GM21717 (cell line): Measurements from ENCODE around the gene PPARGC1A.

ENCODE experiments used
- ATAC-seq: cut with Tn5 transposase; IDR thresholded peaks from one replicate; pipeline ENCODE4 v1.9.1; 2021; ENCODE audit warnings: mild to moderate bottlenecking, moderate library complexity; ENCODE audit not compliant: unreplicated experiment

Gene PPARGC1A, protein sequence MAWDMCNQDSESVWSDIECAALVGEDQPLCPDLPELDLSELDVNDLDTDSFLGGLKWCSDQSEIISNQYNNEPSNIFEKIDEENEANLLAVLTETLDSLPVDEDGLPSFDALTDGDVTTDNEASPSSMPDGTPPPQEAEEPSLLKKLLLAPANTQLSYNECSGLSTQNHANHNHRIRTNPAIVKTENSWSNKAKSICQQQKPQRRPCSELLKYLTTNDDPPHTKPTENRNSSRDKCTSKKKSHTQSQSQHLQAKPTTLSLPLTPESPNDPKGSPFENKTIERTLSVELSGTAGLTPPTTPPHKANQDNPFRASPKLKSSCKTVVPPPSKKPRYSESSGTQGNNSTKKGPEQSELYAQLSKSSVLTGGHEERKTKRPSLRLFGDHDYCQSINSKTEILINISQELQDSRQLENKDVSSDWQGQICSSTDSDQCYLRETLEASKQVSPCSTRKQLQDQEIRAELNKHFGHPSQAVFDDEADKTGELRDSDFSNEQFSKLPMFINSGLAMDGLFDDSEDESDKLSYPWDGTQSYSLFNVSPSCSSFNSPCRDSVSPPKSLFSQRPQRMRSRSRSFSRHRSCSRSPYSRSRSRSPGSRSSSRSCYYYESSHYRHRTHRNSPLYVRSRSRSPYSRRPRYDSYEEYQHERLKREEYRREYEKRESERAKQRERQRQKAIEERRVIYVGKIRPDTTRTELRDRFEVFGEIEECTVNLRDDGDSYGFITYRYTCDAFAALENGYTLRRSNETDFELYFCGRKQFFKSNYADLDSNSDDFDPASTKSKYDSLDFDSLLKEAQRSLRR

DNA sequence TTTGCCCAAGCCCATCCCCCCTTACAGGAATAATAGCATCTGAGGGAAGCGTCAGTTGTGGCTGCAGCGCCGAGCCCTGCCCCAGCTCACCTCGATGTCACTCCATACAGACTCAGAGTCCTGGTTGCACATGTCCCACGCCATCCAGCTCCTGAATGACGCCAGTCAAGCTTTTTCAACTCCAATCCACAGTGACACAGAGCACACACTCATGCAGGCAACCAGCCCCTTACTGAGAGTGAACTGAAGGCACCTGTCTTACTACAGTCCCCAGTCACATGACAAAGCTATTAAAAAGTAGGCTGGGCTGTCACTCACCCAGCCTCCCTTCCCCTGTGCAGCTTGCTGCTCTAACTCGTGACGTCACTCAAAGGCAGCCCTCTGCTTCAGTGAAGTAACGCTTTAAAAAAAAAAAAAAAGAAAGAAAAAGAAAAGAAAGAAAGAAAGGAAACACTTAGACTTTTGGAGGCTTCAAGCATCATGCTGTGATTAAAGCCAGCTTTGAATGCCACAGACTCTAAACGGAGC lies at the start of gene PPARGC1A:
PPARGC1A (minus strand) TSS at position 234 of the 528 bp plus-strand sequence; CDS start at position 144, 90 bp downstream.
- peak; percentile 58 for ATAC-seq

DNA sequence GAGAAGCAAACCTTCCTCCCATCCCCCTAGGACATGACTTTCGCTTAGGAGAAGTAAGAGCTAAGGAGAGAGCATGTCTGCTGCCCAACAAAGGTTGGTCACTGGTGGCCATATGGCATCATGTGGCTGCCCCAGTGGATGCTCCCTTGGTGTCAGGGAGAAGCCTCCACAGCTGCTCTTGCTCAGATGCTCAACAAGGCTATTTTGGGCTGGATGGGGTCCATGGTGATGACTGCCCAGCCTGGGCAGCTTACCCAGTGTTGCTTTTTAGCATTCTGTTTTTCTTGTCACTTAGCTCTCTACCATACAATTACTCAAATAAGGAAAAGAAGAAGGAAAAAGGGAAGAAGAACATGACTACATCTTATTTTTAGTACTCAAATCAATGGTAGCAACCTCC lies 48.9 kb upstream of the PPARGC1A start:
- ATAC-seq: no peak

DNA sequence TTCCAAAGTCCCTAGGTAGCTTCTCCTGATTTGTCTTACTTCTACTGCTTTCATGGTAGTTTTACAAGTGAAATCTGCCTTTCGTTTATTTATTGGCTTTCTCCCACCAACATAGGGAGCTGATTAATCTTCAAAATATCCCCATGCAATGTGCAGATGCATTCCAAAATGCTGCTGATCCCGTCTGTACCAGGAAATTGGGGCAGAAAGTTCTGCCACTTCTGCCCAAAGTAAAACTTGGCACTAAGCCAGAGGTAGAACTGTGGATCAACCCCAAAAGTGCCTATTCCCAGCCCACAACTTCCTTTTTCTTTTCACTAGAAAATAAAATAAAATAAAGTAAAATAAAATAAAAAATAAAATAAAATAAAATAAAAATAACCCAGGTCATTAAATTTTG lies 47.3 kb upstream of the PPARGC1A start:
- no peak for ATAC-seq

DNA sequence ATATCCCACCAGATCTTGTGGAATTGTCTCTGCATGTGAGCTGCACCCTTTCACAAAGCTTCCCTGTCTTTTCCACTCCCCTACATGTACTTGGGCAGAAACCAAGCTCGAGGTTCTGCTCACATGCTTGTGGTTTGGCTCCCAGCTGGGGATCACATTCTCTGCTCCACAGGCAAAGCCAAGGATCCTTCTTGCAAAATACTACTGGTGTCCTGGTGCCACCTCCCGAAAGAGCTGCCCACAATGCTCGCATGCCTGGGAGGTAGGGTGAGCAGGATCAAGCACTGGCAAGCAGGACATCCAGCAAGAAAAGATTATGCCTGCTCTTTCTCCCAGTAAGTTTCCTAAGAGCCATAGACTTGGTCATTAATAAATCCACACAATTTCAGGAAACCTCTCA lies 45.1 kb upstream of the PPARGC1A start:
- ATAC-seq: no peak

DNA sequence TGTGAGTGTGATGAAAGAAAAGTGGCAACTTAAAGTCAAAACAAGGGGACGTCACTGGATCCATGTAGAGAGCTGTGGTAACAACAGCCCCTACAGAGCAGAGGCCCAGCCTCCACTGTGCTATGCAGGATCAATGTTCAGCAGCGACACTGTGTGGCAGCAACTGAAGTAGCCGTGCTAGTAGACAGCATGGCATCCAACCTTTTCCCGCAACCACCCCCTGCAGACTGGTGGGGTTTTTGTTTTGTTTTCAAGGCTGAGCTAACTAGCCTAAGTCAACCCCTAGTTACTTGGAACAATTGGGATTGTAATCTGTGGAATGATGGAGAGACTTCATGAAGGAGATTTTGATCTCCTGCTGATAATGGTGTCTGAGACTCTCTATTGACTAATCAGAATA lies 44.4 kb upstream of the PPARGC1A start:
- ATAC-seq: no peak

DNA sequence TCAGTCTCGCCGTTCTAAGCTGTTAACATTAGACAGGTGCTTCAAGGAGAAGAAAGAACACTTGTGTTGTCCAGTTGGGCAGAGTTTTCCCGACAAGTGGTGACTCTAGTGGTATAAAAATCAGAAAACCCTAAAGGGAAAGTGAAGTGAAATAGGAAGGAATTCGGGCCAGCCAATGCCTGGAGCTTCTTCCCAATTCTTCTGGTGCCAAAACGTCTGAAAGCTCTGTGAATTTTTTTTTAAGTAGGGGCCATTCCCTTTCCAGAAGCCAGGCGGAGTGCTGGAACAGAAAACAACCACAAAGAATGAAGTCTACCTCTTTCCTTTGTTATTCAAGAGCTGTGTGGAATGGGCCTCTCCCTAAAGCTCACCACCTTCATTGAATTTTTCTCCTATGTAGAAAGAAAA lies 43.1 kb upstream of the PPARGC1A start:
- no peak for ATAC-seq

DNA sequence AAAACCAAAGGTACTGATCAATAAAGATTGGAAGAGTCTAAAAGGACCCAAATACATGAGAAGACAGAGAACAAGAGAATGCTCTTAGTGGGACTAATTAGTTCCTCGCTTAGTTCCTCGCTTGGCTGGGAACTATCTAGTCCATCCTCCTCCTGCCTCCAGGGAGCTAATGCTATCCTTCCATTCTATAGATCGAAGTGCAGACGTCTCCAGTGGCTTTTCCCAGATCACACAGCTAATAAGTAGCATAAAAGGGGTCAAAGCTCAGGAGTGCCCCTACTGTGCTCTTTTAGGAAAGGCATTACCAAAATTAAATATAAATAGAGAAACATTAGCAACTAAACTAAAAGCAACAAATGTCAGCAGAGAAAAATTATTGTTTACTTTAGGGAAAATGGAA lies 42.3 kb upstream of the PPARGC1A start:
- no peak for ATAC-seq

DNA sequence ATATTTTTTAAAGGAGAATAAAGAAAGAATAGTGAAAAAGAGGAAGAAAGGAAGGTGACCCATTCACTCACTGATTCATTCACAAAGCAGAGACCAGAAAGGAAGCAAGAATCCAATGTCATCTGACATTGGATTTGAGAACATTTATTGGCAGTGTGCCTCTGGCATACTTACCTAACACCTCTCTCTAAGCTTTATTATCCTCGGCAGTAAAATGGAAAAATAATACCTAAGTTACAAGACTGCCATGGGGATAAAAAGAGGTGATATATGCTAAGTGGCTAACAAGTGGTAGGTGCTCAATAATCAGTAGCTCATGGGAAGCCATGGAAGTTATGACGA lies 41.6 kb upstream of the PPARGC1A start:
- ATAC-seq: no peak

DNA sequence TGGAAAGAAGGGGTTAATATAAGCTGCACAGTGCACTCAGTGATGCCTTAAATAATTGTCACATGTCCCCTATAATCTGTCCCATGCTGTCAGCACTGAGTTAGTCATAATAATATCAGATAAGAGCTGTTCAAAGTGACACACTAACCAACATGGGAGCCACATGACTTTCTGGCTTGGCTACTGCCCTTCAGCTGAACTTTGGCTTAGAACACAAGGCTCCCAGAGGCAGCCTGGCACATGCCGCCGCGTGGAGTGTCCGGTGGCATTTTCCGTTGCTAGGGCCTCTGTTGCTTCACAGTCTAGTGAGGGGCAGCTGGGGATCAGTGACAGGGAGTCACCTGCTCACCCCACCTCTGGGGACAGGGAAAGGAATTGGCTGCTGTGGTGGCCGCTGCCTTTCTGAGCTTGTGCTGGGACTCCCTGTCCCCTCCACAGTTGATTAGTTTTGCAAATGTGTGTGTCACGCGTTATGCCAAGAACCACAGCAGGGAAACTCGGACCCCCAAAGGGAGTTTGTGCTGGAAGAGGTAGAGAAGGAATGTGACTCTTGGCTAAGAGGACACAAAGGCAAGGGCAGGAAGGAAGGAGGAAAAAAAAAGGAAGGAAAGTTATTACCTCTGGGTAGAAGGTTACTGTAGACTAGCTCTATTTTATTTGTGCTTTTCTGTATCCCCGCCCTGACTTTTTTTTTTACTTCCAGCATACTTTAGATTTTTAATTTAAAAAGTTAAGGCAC lies 41.1 kb upstream of the PPARGC1A start:
- no peak for ATAC-seq

DNA sequence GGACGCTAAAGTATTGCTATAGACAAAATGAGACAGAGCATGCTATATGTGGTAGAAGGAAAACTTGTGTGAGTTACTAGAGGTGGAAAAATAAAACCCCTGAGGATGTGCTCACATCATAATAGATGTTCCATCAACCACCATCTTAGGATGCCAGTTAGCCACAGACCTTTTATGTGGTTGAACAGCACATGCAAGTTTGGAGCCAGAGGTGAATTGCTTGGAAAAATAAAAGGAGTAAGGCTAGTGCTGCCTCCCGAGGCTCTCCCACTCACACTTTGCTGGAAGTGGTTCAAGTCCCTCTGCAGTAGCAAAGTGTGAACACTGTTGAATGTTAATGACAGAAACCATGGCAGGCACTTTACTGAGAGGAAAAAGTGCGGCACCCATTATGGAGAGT lies 39.4 kb upstream of the PPARGC1A start:
- no peak for ATAC-seq

DNA sequence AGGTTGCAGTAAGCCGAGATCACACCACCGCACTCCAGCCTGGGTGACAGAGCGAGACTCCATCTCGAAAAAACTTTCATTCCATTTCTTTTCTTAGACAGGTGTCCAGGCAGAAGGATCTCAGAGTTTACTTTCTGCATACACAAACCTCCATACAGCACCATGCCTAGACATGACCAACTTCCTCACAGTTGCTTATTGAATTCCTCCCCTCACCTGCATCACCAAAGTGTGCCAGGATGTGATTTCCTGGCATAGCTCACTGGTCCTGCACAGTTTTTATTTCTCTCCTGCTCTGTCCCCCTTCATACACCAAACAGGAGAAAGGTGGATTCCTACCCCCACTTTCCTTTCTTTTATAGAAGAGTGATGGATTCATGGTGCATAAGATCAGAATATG lies 34.7 kb upstream of the PPARGC1A start:
- ATAC-seq: no peak

DNA sequence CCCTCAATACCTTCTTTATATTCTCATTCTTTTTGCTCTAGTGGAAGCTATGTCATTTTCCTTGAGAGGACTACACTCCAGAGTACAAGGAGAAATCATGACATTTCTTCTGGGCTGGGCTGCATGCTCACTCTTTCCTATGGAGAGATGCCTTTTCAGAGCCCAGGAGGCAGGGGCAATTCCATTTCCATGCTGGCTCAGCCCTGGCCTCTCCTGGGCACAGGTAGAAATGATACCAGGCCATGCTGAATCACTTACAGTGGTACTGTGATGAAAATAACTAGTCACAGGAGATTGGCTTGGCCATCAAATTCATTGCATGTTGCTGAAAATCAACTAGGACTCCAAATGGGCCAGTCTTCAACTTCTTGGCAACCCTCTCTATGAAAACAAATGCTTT lies 34.0 kb upstream of the PPARGC1A start:
- ATAC-seq: no peak

DNA sequence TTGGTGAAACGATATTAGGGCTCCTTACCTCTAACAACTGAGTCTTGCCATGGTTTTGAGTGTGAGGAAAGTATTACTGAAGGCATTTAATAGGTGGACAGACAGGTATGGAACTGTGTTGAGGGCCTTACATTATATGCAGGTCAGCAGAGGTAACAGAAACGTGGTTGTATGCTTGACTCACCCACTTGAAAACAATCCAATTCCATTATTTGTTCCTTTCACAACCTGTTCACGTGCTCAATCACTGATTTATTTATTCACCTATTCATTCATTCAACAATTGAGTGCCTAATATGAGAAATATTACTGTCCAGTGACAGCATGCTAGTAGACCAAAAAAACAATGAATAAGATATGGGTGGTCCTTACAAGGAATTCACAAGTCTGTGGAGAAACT lies 33.3 kb upstream of the PPARGC1A start:
- ATAC-seq: no peak

DNA sequence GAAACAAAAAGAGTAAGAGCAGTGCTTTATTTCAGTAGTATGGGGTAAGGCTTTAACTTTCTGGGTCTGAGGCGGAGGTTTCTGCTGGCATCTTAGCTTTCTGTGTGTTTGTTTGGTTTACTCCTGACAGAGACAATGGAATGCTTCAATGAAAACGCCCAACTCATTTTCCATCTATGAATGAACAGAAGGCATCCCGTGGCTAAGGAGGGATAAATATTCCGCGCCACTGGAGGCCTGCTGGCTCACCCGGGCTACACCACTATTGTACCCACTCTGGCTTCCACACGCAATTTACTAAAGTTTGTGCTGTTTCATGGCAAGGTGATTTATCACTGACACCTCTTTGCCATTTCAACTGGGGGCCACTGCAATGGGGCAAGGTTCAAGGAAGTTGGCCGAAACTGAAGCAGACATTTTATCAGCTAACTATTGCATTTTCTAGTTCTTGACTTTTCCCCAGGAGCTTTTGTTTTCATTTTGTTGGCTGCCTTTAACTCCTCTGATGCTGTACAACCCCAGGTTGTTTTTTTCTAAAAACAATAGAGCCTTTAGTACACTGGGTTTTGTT lies 32.8 kb upstream of the PPARGC1A start:
- no peak for ATAC-seq

DNA sequence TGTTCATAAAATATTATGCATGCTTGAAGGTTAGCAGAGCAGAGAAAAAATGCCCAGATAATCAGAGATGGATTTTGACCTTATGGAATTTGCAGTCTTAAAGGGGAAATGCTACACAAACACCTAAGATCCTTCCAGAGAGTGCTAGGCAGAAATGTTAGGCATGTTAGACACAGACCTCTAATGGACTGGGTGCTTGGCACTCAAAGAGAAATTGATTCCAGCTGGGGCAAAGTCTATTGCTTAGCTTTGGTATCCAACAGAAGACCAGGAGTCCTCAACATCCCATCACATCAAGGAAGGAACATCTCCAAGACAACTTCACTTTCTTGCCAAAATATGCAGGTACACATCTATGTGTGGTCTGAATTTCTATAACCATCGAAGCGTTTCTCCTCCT lies 32.2 kb upstream of the PPARGC1A start:
- no peak for ATAC-seq

DNA sequence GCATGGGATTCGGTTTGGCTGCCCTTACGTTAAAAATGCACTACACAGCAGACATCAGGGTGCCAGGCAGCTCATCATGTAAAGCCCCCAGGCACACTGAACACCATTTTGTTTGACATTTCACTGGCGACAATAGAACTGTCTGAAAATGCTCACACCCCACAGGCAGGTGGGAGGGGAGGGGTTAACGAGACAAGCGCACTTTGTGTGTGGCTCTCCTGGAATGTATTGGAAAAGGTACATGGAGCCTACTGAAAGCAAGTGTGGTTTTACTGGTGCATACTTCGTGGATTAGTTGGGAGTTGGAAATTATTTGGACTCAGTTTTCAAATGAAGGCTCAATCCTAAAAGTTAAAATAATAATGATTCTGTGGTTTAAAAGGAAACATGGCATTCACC lies 31.6 kb upstream of the PPARGC1A start:
- no peak for ATAC-seq

DNA sequence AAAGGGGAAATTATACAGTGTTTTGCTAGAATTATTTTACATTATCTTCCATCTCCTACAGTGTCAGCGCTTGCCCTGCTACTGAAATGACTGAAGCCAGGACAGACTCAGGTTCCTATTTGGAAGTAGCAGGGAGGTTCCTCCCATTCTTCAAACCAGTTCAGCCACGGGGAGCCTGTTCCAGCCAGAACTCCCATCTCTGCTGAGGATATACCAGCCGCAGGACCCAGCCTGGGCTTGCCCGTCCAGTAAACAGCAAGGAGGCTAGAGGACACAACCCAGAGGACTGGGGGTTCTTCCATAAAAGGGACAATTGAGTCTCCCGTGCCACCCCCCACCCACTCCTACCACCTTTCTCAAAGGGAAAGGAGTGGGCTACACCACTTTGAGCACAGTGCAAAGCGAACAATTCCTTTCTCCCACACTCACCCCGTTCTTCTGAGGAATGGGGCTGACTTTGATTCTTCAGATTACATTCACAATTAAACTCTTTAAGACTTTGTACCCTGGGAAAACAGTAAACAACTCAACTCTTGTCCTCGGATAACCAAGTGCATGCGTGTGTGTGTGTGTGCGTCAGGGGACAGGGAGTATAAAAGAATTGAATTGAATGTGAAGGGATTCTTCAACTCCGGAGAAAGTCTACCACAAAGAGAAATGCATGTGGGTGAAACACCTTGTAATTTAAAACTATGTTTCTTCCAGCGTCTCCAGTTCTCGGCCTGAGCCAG lies 31.0 kb upstream of the PPARGC1A start:
- no peak for ATAC-seq

DNA sequence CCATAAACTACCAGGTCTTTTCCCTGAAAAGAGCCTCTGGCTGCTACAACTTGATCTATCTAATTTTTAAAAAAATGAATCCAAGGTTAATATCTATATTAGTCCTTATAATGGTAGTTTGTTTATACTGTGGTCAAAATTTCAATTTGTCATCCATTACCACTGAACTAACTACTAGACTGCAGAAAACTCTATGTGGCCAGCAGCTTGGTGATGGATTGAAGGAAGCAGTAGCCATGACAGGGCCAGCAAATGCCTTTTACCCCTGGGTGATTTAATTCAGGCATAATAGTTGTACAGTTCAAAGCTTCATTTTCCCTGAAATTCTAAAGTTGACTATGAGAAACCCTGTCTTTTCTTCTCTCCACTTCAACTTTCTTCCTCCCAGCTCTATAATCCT lies 30.4 kb upstream of the PPARGC1A start:
- no peak for ATAC-seq

DNA sequence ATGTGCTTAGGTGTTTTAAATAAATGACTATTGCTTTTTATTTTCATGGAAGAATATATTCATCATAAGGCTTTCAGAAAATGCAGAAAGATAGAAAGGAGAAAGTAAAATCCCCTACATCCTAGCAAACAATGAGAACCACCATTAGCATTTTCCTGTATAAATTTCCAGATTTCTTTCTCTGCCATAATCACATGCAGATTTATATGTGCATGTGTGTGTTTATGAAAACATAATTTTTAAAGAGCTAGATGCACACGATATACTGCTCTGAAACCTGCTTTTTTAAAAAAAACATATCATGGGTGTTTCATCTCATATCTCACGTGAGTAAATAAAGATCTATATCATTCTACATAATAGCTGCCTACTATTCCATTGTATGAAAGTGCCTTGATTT lies 26.4 kb upstream of the PPARGC1A start:
- no peak for ATAC-seq

DNA sequence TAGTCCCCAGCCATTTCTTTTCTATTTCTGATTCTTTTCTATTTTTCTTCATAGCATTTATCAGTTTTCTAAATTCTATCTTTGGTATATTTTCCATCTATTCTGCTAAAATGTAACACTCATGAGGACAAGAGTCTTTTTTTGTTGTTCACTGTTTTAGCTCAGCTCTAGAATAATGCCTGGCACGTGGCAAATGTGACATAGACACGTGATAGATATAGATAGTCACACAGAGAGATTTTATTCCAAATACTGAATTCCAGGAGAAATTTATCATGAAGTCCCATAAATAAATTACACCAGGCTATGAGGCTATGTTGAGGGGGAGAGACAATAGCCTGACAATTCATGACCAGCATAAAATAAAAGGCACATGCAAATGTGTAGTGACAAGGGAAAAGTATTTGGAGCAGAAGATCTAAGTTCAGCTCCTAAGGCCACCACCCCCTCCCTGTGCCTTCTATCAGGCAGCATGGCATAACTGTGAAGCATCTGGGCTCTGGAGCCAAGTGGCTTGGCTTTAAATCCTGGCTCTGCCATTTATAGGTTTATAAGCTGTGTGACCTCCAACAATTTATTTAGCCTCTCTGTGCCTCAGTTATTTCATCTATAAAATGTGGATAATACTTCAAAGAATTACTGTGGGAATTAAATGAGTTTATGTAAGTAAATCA lies 25.7 kb upstream of the PPARGC1A start:
- ATAC-seq: no peak
